HG03196 (cell line): Measurements from ENCODE around the gene DHRS2.
"Not testable (repeated sequence)": the region's sequence is repeated elsewhere in the genome, so short reads cannot be mapped to it uniquely, and the experiment has no call there.

Experiments used
- ATAC-seq: cut with Tn5 transposase; IDR thresholded peaks from one replicate; pipeline ENCODE4 v1.9.1; 2021; ENCODE audit not compliant: unreplicated experiment

Gene DHRS2

GRCh38 chr14:23689709-23690514, 53.7 kb downstream of the DHRS2 start:
- not testable (repeated sequence) for ATAC-seq

- no peak for ATAC-seq
Observed at GRCh38 chr14:23692416-23692815, 56.3 kb downstream of the DHRS2 start.

GRCh38 chr14:23693252-23693775, 57.1 kb downstream of the DHRS2 start:
- ATAC-seq = no peak

GRCh38 chr14:23694085-23694948, 58.2 kb downstream of the DHRS2 start:
- no peak for ATAC-seq
